ENCODE results near the gene INTS1.

DNA sequence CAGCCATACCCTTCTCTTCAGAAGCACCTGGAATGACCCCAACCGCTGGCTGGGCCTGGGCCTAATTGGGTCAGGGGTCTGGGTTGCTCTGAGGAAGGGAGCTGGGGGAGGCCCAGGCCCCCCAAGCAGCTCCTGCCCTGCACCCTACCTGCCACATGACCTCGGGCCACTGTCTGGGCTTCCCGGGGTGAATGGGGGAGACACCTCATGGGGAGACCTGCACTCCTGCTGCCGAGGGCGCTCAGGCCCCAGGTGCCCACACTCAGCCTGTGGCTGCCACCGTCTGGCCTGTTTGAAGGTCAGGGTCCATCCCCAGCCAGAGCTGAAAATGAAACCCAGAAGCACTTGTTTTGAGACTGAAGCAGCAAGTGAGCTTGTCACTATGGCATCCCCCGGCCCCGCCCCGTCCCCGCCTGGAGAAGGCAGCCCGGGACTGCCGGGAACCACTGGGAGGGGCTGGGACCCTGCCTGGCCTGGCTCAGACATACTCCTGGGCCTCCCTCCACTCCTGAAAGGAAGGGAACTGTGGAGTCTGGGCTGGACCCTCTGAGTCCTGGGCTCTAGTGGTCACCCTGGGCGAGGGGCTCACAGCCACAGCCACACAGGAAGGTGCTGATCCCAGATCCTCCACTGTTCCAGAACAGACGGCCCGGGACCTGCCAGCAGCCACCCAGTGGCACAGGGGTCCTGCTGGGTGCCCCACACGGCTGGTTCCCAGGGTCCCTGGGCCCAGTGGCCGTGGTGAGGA is 37.5 kb downstream of the INTS1 start:
- TF ChIP-seq, protein P1, sequence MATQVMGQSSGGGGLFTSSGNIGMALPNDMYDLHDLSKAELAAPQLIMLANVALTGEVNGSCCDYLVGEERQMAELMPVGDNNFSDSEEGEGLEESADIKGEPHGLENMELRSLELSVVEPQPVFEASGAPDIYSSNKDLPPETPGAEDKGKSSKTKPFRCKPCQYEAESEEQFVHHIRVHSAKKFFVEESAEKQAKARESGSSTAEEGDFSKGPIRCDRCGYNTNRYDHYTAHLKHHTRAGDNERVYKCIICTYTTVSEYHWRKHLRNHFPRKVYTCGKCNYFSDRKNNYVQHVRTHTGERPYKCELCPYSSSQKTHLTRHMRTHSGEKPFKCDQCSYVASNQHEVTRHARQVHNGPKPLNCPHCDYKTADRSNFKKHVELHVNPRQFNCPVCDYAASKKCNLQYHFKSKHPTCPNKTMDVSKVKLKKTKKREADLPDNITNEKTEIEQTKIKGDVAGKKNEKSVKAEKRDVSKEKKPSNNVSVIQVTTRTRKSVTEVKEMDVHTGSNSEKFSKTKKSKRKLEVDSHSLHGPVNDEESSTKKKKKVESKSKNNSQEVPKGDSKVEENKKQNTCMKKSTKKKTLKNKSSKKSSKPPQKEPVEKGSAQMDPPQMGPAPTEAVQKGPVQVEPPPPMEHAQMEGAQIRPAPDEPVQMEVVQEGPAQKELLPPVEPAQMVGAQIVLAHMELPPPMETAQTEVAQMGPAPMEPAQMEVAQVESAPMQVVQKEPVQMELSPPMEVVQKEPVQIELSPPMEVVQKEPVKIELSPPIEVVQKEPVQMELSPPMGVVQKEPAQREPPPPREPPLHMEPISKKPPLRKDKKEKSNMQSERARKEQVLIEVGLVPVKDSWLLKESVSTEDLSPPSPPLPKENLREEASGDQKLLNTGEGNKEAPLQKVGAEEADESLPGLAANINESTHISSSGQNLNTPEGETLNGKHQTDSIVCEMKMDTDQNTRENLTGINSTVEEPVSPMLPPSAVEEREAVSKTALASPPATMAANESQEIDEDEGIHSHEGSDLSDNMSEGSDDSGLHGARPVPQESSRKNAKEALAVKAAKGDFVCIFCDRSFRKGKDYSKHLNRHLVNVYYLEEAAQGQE (IDR thresholded peaks at IDR 0.05; ENCODE audit: insufficient read depth in 1 of 2, low read depth in 2 of 2, low read length in 2 of 2) = no peak
- TF ChIP-seq POLR2AphosphoS5 (IDR thresholded peaks at IDR 0.05; ENCODE audit: low read depth, low read length) = no peak

Measured in PFSK-1 (cell line).